Esophagus muscularis mucosa (tissue), 4 donors: ENCODE results near the gene ZFYVE1. TPM values are rescaled to one million over a fixed set of nuclear protein-coding genes. Genes with fewer than 3 reads are reported as not detected.

Experiments used
- DNase-seq: peaks from one replicate; pipeline ENCODE4 v3.0.0-alpha.2; 2017; ENCODE audit errors: extremely low spot score
- H3K27ac ChIP-seq, 4 donors: fragments of 200-600 bp; sonication (generic); replicated peaks in 1 of 4; 1 replicate in 3 of 4; 2 replicates in 1 of 4; pipeline ENCODE4 v1.5.1; 2016 to 2019; ENCODE audit warnings: mild to moderate bottlenecking in 1 of 4
- H3K27me3 ChIP-seq, 4 donors: fragments of 200-600 bp; sonication (generic); one replicate each; pipeline versions ENCODE4 v1.5.1 to v1.6.0; 2016 to 2019
- H3K36me3 ChIP-seq, 4 donors: fragments of 200-600 bp; sonication (generic); one replicate each; pipeline ENCODE4 v1.5.1; 2016 to 2019
- H3K4me1 ChIP-seq, 4 donors: fragments of 200-600 bp; sonication (generic); one replicate each; pipeline ENCODE4 v1.5.1; 2016 to 2019
- H3K4me3 ChIP-seq, 4 donors: fragments of 200-600 bp; sonication (generic); 1 replicate in 2 of 4; 2 replicates in 2 of 4; pipeline ENCODE4 v1.5.1; 2016 to 2019; ENCODE audit warnings: mild to moderate bottlenecking in 4 of 4, moderate library complexity in 1 of 4
- H3K9me3 ChIP-seq, 4 donors: fragments of 200-600 bp; sonication (generic); 1 replicate in 3 of 4; 2 replicates in 1 of 4; pipeline ENCODE4 v1.5.1; 2016 to 2019
- EP300 ChIP-seq: sonication (generic); formaldehyde crosslinking; IDR thresholded peaks from one replicate; pipeline ENCODE4 v1.6.1; 2017; ENCODE audit warnings: antibody characterized with exemption
- POLR2A ChIP-seq: fragments of 450-650 bp; IDR thresholded peaks from one replicate; pipeline ENCODE4 v1.6.1; 2017; ENCODE audit warnings: antibody characterized with exemption, moderate library complexity, mild to moderate bottlenecking, low read depth
- POLR2AphosphoS5 ChIP-seq, 2 donors: sonication (generic); formaldehyde crosslinking; IDR thresholded peaks; one replicate each; pipeline ENCODE4 v1.6.1; 2017; ENCODE audit warnings: antibody characterized with exemption in 2 of 2
- WGBS: methylation state at CpG from one replicate; pipeline ENCODE4 v1.1.5; 2018; 5-methylcytosine and 5-hydroxymethylcytosine counted together
- intact Hi-C: fragments of 100-400 bp; cut with DNase I; formaldehyde crosslinking; loops from one replicate; pipeline ENCODE4 v1.15.1; 2023
- total RNA-seq, 4 donors: library from RNA; depleted of rRNA; stranded (reverse); fragments of >200 nt; gene quantifications; one replicate each; pipeline versions ENCODE4 v1.1.0 to v1.2.1, GENCODE V29; 2016
- TF ChIP-seq, protein P1 (sequence below), 3 experiments: fragments of 200-600 bp in 2 of 3; fragments of 450-650 bp in 1 of 3; sonication (generic) in 2 of 3; IDR thresholded peaks; one replicate each; pipeline ENCODE4 v1.5.1; 2017 to 2019; ENCODE audit warnings: antibody characterized with exemption in 3 of 3, mild to moderate bottlenecking in 2 of 3, moderate library complexity in 1 of 3

ZFYVE1 gene
- total RNA-seq, 4 donors from 2014 or later: 18.4 to 26.6 (median 24.1) TPM

DNA sequence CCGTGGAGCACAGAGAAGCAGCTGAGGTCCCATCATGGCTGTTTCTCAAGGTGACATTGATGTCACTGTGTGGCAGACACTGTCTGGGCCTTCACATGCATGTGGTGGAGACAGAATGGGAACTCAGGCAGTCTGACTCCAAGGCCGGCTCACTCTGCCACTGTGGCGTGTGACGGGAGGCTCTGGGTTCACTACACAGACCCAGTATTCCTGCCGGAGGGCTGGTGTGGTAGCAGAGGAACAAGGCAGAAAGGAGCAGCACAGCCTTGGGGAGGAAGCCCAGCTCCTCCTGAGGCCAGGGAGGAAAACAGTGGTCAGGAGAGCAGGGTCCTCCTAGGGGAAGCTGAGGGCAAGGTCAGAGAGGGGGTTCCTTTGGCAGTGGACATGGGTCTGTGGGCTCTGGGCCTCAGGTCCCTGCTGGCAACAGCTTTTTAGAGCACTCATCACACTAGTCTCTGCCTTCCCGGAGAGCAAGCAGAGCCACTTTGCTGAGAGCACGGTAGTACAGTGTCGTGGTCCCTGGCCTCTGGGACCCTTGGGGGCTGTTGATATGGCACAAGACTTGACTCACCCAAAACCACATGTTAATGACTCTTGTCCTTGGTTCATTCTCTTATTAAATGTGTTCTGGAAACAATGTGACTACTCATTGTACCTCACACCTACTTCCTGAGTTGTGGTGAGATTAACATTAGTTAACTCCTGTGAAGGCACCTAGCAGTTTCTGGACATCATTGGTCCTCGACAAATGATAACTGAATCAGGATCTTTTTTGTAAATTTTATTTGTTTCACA lies 79.3 kb downstream of the ZFYVE1 start:
- H3K9me3 ChIP-seq: no peaks in the 10 kb centered on the region
- TF ChIP-seq EP300 (no peak), POLR2A (no peak), POLR2AphosphoS5 (IDR thresholded peaks at IDR 0.05) (no peak)
- TF ChIP-seq, protein P1, sequence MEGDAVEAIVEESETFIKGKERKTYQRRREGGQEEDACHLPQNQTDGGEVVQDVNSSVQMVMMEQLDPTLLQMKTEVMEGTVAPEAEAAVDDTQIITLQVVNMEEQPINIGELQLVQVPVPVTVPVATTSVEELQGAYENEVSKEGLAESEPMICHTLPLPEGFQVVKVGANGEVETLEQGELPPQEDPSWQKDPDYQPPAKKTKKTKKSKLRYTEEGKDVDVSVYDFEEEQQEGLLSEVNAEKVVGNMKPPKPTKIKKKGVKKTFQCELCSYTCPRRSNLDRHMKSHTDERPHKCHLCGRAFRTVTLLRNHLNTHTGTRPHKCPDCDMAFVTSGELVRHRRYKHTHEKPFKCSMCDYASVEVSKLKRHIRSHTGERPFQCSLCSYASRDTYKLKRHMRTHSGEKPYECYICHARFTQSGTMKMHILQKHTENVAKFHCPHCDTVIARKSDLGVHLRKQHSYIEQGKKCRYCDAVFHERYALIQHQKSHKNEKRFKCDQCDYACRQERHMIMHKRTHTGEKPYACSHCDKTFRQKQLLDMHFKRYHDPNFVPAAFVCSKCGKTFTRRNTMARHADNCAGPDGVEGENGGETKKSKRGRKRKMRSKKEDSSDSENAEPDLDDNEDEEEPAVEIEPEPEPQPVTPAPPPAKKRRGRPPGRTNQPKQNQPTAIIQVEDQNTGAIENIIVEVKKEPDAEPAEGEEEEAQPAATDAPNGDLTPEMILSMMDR (IDR thresholded peaks at IDR 0.05): no peak
- no peaks in the 10 kb centered on the region for H3K27me3 ChIP-seq
- DNase-seq: no peak
- no peak overlapping the region for H3K4me3 ChIP-seq
- no peak overlapping the region for H3K27ac ChIP-seq
- 89% methylated on average over 8 of the region's 9 CpGs for WGBS
- intact Hi-C loops: loop anchor here (1.0 kb wide), 1 partner anchor 431 kb away; no protein-coding TSS in a partner anchor
- H3K4me1 ChIP-seq: no peaks in the 10 kb centered on the region
- H3K36me3 ChIP-seq: peaks cover 10 to 74% (median 39%) of the 10 kb centered on the region in 4 donors

DNA sequence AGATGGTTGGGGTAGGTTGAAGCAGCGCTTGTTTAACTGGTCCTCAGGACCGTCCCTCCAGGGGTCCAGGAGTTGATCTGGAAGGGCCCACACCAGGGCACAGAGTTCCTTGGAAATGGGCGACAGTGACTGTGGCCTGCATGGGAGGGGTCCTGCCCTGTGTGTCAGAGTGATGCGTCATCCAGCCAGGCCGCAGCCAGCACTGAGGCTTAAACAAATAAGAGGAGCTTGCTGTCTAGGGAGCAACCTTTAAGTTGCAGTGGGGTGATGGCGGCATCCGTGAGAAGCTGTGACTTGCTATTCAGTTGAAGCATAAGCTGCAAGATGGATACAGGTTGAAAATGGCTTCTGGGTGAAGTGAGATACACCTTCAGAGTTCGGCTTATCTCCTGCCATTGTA lies 80.4 kb downstream of the ZFYVE1 start:
- intact Hi-C loops: no loop called here
- no peak for DNase-seq

DNA sequence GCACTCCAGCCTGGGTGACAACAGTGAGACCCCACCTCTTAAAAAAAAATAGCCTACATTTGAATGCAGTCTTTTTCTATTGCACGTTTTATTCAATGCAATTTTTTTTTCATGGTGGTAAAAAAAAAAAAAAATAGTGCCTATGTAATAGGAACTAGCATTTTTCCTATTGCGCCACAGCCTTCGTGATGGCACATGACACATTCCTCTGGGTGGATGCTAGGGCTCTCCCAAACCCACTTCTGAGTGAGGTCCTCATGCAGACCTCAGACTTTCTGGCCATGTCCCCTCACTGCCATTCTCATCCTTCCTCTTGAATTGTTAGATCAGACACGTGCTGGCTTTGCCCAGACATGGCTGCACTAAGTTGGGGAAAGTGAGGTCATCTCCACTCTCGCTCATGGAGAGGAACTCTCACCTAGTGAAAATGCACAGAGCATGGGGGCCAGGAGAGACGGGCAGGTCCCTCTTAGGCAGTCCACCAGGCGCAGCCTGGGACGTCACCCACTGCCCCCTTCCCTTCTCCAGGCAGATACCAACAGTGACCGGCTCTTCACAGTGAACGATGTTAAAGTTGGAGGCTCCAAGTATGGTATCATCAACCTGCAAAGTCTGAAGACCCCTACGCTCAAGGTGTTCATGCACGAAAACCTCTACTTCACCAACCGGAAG lies 81.4 kb downstream of the ZFYVE1 start:
- 96% methylated on average over 12 of the region's 13 CpGs for WGBS
- H3K36me3 ChIP-seq: peaks cover 26 to 76% (median 49%) of the 10 kb centered on the region in 4 donors
- no peak for TF ChIP-seq POLR2A
- TF ChIP-seq, protein P1 (IDR thresholded peaks at IDR 0.05): no peak
- no peak for TF ChIP-seq EP300
- no peak for TF ChIP-seq POLR2AphosphoS5 (IDR thresholded peaks at IDR 0.05)
- no peaks in the 10 kb centered on the region for H3K9me3 ChIP-seq
- no peaks in the 10 kb centered on the region for H3K27me3 ChIP-seq
- no peak overlapping the region for H3K27ac ChIP-seq
- no peak for DNase-seq
- H3K4me1 ChIP-seq: no peaks in the 10 kb centered on the region
- no peak overlapping the region for H3K4me3 ChIP-seq
- intact Hi-C loops: no loop called here

More for the DNA sequence above, 80.4 kb downstream of the ZFYVE1 start:
- Histone ChIP-seq H3K4me1 (no peaks in the 10 kb centered on the region), H3K27ac (no peak overlapping the region), H3K9me3 (no peaks in the 10 kb centered on the region), H3K4me3 (no peak overlapping the region), H3K27me3 (no peaks in the 10 kb centered on the region), H3K36me3 (peaks cover 18 to 75% (median 44%) of the 10 kb centered on the region in 4 donors)
- WGBS: 91% methylated on average over 8 of the region's 8 CpGs
- TF ChIP-seq POLR2AphosphoS5 (IDR thresholded peaks at IDR 0.05) (no peak), POLR2A (no peak), EP300 (no peak)
- TF ChIP-seq, protein P1 (IDR thresholded peaks at IDR 0.05): no peak

DNA sequence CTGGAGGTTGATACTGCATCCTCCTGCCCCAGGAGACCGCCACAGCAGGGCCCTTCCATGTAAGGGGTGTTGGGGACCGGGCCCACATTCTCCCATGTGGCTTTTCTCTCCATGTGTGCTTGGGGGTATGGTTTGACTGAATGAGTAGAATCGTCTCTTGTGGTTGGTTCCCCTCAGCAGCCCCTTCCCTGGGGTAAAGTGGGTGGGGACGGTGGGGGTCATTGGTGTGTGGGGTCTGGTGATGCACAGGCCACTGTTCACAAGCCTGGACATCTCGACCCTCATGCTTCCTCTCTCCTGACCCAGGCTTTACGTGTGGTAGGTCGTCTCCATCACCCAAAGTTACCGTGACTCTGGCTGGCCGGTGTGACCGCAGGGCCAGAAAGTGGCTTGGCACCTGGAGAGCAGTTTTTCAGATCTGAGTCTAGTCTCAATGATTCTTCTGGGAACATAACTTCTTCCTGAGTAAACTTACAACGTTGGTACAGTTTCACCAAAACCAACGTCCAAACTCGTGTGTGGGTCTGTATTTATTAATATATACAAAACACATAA lies 83.0 kb downstream of the ZFYVE1 start:
- Histone ChIP-seq H3K27me3 (no peaks in the 10 kb centered on the region), H3K4me3 (no peak overlapping the region), H3K36me3 (peaks cover 26 to 88% (median 58%) of the 10 kb centered on the region in 4 donors), H3K4me1 (no peaks in the 10 kb centered on the region), H3K27ac (no peak overlapping the region), H3K9me3 (no peaks in the 10 kb centered on the region)
- TF ChIP-seq, protein P1 (IDR thresholded peaks at IDR 0.05): no peak
- TF ChIP-seq POLR2A: no peak
- TF ChIP-seq POLR2AphosphoS5 (IDR thresholded peaks at IDR 0.05): no peak
- TF ChIP-seq EP300: no peak
- WGBS: 89% methylated on average over 12 of the region's 13 CpGs
- DNase-seq: no peak
- intact Hi-C loops: no loop called here
